K562 (cell line): Measurements from ENCODE around the gene NOX5. TPM values are rescaled to one million over a fixed set of nuclear protein-coding genes. Genes with fewer than 3 reads are reported as not detected.

Experiments used
- ATAC-seq: fragments of 200-7000 bp; cut with Tn5 transposase; 3 replicates; pipeline ENCODE4 v1.9.1; 2020; ENCODE audit warnings: moderate library complexity
- BruUV-seq: library from RNA; stranded (reverse); fragments of 400-500 nt; replicated peaks from 2 replicates; lab custom pipeline; 2021; lab: Mats Ljungman, UMichigan
- CTCF ChIA-PET: fragments of 300-600 bp; formaldehyde crosslinking; extraction: SDS; loops from one replicate; lab custom pipeline; 2021; ENCODE audit warnings: low intra/inter-chr PET ratio; lab: Yijun Ruan, JAX
- POLR2A ChIA-PET: fragments of 300-600, 350-650 bp; sonication (Branson Sonifier 250); formaldehyde crosslinking; extraction: SDS; loops from one replicate; lab custom pipeline; 2021; ENCODE audit warnings: antibody characterized with exemption, inconsistent platforms; lab: Yijun Ruan, JAX
- DNase-seq, 4 experiments: peaks; one replicate each; pipeline versions ENCODE4 v3.0.0 to v3.0.0-alpha.2; 2011 to 2018; ENCODE audit warnings: low spot score in 3 of 4, mixed read lengths in 3 of 4; ENCODE audit errors: extremely low read depth in 1 of 4
- FAIRE-seq: peaks from 2 replicates; lab custom pipeline; 2011; peaks lifted over from hg19 to GRCh38; lab: Jason Lieb, UNC
- H2AFZ ChIP-seq: 2 replicates; pipeline ENCODE4 v1.6.0; 2011; ENCODE audit warnings: low read depth, low read length, control low read depth, inconsistent platforms
- H3K27ac ChIP-seq: fragments of 200-600 bp; 3 replicates; pipeline ENCODE4 v1.8.0; 2011; ENCODE audit warnings: low read depth, mild to moderate bottlenecking, control low read depth, inconsistent platforms, low read length, moderate library complexity, mixed read lengths; ENCODE audit errors: extremely low read depth
- H3K27me3 ChIP-seq, 2 experiments: fragments of 300-600 bp in 1 of 2; 2 replicates in 1 of 2; 3 replicates in 1 of 2; pipeline versions ENCODE4 v1.6.0 to v1.8.0; 2011; ENCODE audit warnings: inconsistent platforms in 2 of 2, low read length in 2 of 2, mild to moderate bottlenecking in 1 of 2, mixed read lengths in 1 of 2, moderate library complexity in 1 of 2; ENCODE audit not compliant: control insufficient read depth in 2 of 2, insufficient read depth in 2 of 2
- H3K36me3 ChIP-seq: fragments of 300-600 bp; 3 replicates; pipeline ENCODE4 v1.8.0; 2011; ENCODE audit warnings: mild to moderate bottlenecking, low read length, inconsistent platforms; ENCODE audit not compliant: control insufficient read depth, insufficient read depth
- H3K4me1 ChIP-seq, 2 experiments: fragments of 200-600 bp in 1 of 2; replicated peaks in 1 of 2; 2 replicates in 1 of 2; 3 replicates in 1 of 2; pipeline versions ENCODE4 v1.5.1 to v1.8.0; 2011; ENCODE audit warnings: inconsistent platforms in 2 of 2, low read length in 2 of 2, mild to moderate bottlenecking in 1 of 2, mixed read lengths in 1 of 2, moderate library complexity in 1 of 2; ENCODE audit not compliant: control insufficient read depth in 2 of 2, insufficient read depth in 2 of 2
- H3K4me2 ChIP-seq: 2 replicates; pipeline ENCODE4 v1.6.1; 2011; ENCODE audit warnings: low read length, control low read depth, inconsistent platforms, mixed read lengths; ENCODE audit not compliant: insufficient read depth
- H3K4me3 ChIP-seq: fragments of 200-600 bp; sonication (generic), shearing (Covaris generic); 2 replicates; pipeline ENCODE4 v1.5.1; 2016; ENCODE audit warnings: control low read depth, inconsistent platforms
- H3K79me2 ChIP-seq: fragments of 200-600 bp; 3 replicates; pipeline ENCODE4 v1.8.0; 2011; ENCODE audit warnings: low read length, inconsistent platforms; ENCODE audit not compliant: control insufficient read depth, insufficient read depth
- H3K9ac ChIP-seq, 2 experiments: 2 replicates each; pipeline versions ENCODE4 v1.6.0 to v1.6.1; 2011; ENCODE audit warnings: low read depth in 2 of 2, low read length in 2 of 2, control low read depth in 1 of 2, inconsistent platforms in 1 of 2, mild to moderate bottlenecking in 1 of 2, mixed read lengths in 1 of 2; ENCODE audit not compliant: insufficient read depth in 1 of 2
- H3K9me1 ChIP-seq: one replicate; pipeline ENCODE4 v1.6.0; 2011; ENCODE audit warnings: inconsistent platforms, mild to moderate bottlenecking, low read length, moderate library complexity; ENCODE audit not compliant: control insufficient read depth, insufficient read depth
- H3K9me3 ChIP-seq: replicated peaks from 2 replicates; pipeline ENCODE4 v1.5.1; 2011; ENCODE audit warnings: low read depth, low read length, inconsistent platforms; ENCODE audit not compliant: control insufficient read depth, insufficient read depth
- H4K20me1 ChIP-seq: replicated peaks from 2 replicates; pipeline ENCODE4 v1.6.1; 2011; ENCODE audit warnings: low read length, inconsistent platforms, mixed read lengths; ENCODE audit not compliant: control insufficient read depth, insufficient read depth
- ARID4B ChIP-seq: sonication (generic); formaldehyde crosslinking; IDR thresholded peaks from 2 replicates; pipeline ENCODE4 v1.8.0; 2022; ENCODE audit warnings: mild to moderate bottlenecking, missing genetic modification reagents
- ATF3 ChIP-seq, 2 experiments: fragments of 450-650 bp in 1 of 2; sonication (generic) in 1 of 2; formaldehyde crosslinking in 1 of 2; IDR thresholded peaks in 1 of 2; conservative IDR thresholded peaks in 1 of 2; 2 replicates each; pipeline versions ENCODE4 v1.6.1 to v1.8.1; 2016 to 2023; ENCODE audit warnings: mild to moderate bottlenecking in 2 of 2, moderate library complexity in 2 of 2, inconsistent platforms in 1 of 2, missing genetic modification reagents in 1 of 2
- CREBBP ChIP-seq: IDR thresholded peaks from one replicate; pipeline ENCODE4 v1.6.1; 2012; ENCODE audit warnings: low read depth, mild to moderate bottlenecking, control low read depth, inconsistent platforms, low read length
- E2F5 ChIP-seq: sonication (generic); formaldehyde crosslinking; IDR thresholded peaks from 2 replicates; pipeline ENCODE4 v1.8.0; 2022; ENCODE audit warnings: mild to moderate bottlenecking, missing genetic modification reagents
- POLR2AphosphoS2 ChIP-seq: IDR thresholded peaks from 2 replicates; pipeline ENCODE4 v1.6.1; 2012; ENCODE audit warnings: low read length, improper control_type of control experiment
- PURB ChIP-seq: sonication (generic); formaldehyde crosslinking; IDR thresholded peaks from 2 replicates; pipeline ENCODE4 v1.9.0; 2021; ENCODE audit warnings: low read depth, mild to moderate bottlenecking, missing genetic modification reagents
- RNF219 ChIP-seq: fragments of 250-450 bp; sonication (Bioruptor Pico); IDR thresholded peaks from 2 replicates; pipeline ENCODE4 v1.5.0; 2022; ENCODE audit warnings: mild to moderate bottlenecking
- TCF7L2 ChIP-seq: fragments of 150-350 bp; IDR thresholded peaks from 2 replicates; pipeline ENCODE4 v1.6.1; 2016; ENCODE audit warnings: low read depth, mild to moderate bottlenecking, low read length, moderate library complexity
- VEZF1 ChIP-seq: fragments of 200-800 bp; sonication (Bioruptor generic); IDR thresholded peaks from 2 replicates; pipeline ENCODE4 v1.6.1; 2017; ENCODE audit warnings: missing genetic modification characterization, missing compliant biosample characterization
- ZNF316 ChIP-seq: fragments of 450-650 bp; IDR thresholded peaks from 2 replicates; pipeline ENCODE4 v1.6.1; 2016
- WGBS: fragments of 100-300 bp; shearing (Covaris generic); methylation state at CpG from one replicate; pipeline ENCODE4 v1.1.6; 2016; ENCODE audit warnings: low coverage, mixed read lengths; ENCODE audit not compliant: insufficient coverage; ENCODE audit errors: missing lambda C conversion rate; 5-methylcytosine and 5-hydroxymethylcytosine counted together
- in situ Hi-C: fragments of 300-500 bp; cut with MboI; formaldehyde crosslinking; loops from 4 replicates; pipeline ENCODE4 v1.15.0; 2018; ENCODE audit warnings: inconsistent platforms, mixed read lengths
- intact Hi-C: fragments of 100-400 bp; cut with micrococcal nuclease; formaldehyde crosslinking; loops from 2 replicates; pipeline ENCODE4 v1.14.2; 2022
- polyA plus RNA-seq, 8 experiments: library from polyadenylated mRNA; depleted of rRNA in 4 of 8; stranded (reverse) in 5 of 8; unstranded in 3 of 8; fragments of >200 nt; fragmentation: Nextera tagmentation in 2 of 8; fragmentation: Illumina TruSeq in 1 of 8; extraction: Ambion mirVana in 2 of 8; extraction: Trizol in 1 of 8; gene quantifications; 2 replicates each; pipeline versions ENCODE4 v1.2.1 to v1.2.3, GENCODE V29; 2011 to 2014; ENCODE audit warnings: inconsistent platforms in 1 of 8, missing spikeins in 1 of 8
- total RNA-seq, 7 experiments: library from RNA; depleted of rRNA in 6 of 7; stranded (reverse); fragments of >200 nt in 6 of 7; fragmentation: Illumina TruSeq in 2 of 7; extraction: Trizol in 2 of 7; gene quantifications; 2 replicates each; pipeline versions ENCODE4 v1.2.1 to v1.2.3, GENCODE V29; 2011 to 2021; ENCODE audit warnings: low replicate concordance in 1 of 7

The NOX5 gene
- total and polyA plus RNA-seq, 9 of the 15 experiments (the other 6 are each of a cell fraction or from before 2014, with no cell fraction given) = 0.01 TPM; not detected in 8

GRCh38 chr15:69067296-69067695 lies 52.8 kb downstream of the NOX5 start (continued):
- TF ChIP-seq RNF219 (no peak), ATF3 (IDR thresholded peaks at IDR 0.05) (peak; percentile 42; the same call in 1 of the 2 replicates), ATF3 (CRISPR knock-in tag; conservative IDR thresholded peaks at IDR 0.05) (no peak)

- no peak overlapping the region for H3K4me2 ChIP-seq
- no peak overlapping the region for H2AFZ ChIP-seq
- no TSS peak for BruUV-seq
- in situ Hi-C loops (no loop called here), intact Hi-C loops (no loop called here)
- no peak overlapping the region for H3K4me3 ChIP-seq
- WGBS = 9% methylated on average over 3 of the region's 3 CpGs
- H3K36me3 ChIP-seq = no peaks in the 10 kb centered on the region
- 0 out of 2 replicates have a peak, but pooled peaks cover 4% of the 10 kb centered on the region for H4K20me1 ChIP-seq
- H3K27ac ChIP-seq = no peak overlapping the region
- H3K4me1 ChIP-seq = no peaks in the 10 kb centered on the region
- CTCF ChIA-PET = no interaction called here
- no peaks in the 10 kb centered on the region for H3K79me2 ChIP-seq
- H3K9ac ChIP-seq = no peak overlapping the region
- H3K27me3 ChIP-seq = peaks cover 4 to 11% of the 10 kb centered on the region in 2 experiments; a peak in 2 of 5 replicates
- no peaks in the 10 kb centered on the region for H3K9me3 ChIP-seq
- DNase-seq = peak in 1 of 4 experiments; percentile 20
- ATAC-seq = no peak
- FAIRE-seq = no peak
- POLR2A ChIA-PET = interaction anchor here (0.6 to 1.1 kb wide), 3 partner anchors 81 to 362 kb away, joined by 3 read pairs; no protein-coding TSS in a partner anchor
- H3K9me1 ChIP-seq = no peaks in the 10 kb centered on the region
- TF ChIP-seq CREBBP = no peak
- no peak for TF ChIP-seq PURB
- 0 out of 2 replicates have a peak, but pooled peaks have one; percentile 11 for TF ChIP-seq VEZF1
- no peak for TF ChIP-seq E2F5 (CRISPR knock-in tag)
- TF ChIP-seq TCF7L2 = no peak
- 0 out of 2 replicates have a peak, but pooled peaks have one; percentile 4 for TF ChIP-seq ZNF316
- no peak for TF ChIP-seq POLR2AphosphoS2
- TF ChIP-seq ARID4B (CRISPR knock-in tag) = no peak
These were observed 53.7 kb downstream of the NOX5 start for GRCh38 chr15:69068157-69068556.
